ENCODE results near the gene PUSL1. TPM values are rescaled to one million over a fixed set of nuclear protein-coding genes. Genes with fewer than 3 reads are reported as not detected.

The PUSL1 gene
- total RNA-seq, 4 donors from 2014 or later: 42.3 to 62.1 (median 53.7) TPM

DNA sequence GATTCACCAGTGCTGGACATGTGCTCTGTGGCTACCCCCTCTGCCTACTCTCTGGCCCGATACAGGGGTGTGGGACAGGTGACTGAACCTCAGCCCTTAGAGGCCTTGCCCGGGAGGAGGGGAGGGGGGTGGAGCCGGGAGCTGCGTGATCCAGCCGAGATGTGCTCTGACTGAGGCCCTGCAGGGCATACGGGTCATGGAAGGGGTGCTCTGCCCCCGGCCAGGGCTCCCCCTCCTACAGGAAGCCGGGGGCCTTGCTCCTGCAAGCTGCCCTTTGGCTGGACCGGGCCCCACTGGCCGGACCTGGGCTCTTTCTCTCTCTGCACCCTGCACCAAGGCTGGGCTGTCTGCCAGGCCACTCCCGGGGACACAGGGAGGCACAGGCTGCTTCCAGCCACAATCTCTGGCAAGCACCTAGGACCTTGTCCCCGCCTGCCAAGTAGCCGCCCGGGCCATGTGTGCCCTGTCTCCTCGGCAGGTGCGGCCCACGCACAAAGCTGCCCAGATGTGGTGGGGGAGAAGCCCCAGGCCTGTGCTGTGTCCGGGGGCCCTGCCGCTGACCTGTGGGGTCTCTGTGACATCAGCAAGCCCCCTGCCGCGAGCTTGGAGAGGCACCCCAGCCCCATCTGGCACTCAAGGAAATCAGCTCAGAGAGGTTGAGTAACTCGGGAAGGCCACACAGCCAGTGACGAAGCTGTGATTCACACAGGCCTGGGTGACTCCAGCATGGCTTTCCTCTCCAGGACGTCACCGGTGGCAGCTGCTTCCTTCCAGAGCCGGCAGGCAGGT, 26.7 kb upstream of the PUSL1 start:
- 48 to 50% methylated on average over 22 of the region's 26 CpGs for WGBS, 2 donors
- intact Hi-C loops (cut with DNase I; ENCODE audit: low total_unique reads): no loop called here
- H3K4me3 ChIP-seq (ENCODE audit: low read depth, poor library complexity, severe bottlenecking): no peak overlapping the region
- no peak for TF ChIP-seq POLR2A (IDR thresholded peaks at IDR 0.05)
- TF ChIP-seq, protein P1, sequence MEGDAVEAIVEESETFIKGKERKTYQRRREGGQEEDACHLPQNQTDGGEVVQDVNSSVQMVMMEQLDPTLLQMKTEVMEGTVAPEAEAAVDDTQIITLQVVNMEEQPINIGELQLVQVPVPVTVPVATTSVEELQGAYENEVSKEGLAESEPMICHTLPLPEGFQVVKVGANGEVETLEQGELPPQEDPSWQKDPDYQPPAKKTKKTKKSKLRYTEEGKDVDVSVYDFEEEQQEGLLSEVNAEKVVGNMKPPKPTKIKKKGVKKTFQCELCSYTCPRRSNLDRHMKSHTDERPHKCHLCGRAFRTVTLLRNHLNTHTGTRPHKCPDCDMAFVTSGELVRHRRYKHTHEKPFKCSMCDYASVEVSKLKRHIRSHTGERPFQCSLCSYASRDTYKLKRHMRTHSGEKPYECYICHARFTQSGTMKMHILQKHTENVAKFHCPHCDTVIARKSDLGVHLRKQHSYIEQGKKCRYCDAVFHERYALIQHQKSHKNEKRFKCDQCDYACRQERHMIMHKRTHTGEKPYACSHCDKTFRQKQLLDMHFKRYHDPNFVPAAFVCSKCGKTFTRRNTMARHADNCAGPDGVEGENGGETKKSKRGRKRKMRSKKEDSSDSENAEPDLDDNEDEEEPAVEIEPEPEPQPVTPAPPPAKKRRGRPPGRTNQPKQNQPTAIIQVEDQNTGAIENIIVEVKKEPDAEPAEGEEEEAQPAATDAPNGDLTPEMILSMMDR (IDR thresholded peaks at IDR 0.05): no peak
- DNase-seq (ENCODE audit: low spot score in 2 of 2): no peak

DNA sequence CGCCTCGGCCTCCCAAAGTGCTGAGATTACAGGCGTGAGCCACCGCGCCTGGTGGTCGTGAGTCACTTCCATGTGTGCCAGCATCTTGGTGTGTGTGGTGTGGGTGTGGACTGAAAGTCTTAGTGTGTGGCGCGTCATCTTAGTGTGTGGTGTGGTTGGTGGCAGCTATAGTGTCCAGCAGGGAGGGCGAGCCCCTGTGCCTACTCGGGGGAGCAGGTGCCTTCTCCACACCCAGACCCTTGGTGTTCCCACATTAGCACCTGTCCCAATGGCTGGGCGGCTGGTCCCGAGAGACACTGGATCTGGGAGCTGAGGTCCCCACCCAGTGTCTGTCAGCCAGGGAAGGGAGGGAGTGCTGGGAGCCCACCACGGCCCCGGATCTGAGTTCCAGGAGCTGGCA, 25.4 kb upstream of the PUSL1 start:
- intact Hi-C loops (cut with DNase I; ENCODE audit: low total_unique reads): no loop called here
- DNase-seq (ENCODE audit: low spot score in 2 of 2): no peak
- 69% methylated on average over 10 to 12 of the region's 14 CpGs for WGBS, 2 donors
- no peak overlapping the region for H3K4me3 ChIP-seq (ENCODE audit: low read depth, poor library complexity, severe bottlenecking)
- TF ChIP-seq, protein P1 (IDR thresholded peaks at IDR 0.05): no peak

DNA sequence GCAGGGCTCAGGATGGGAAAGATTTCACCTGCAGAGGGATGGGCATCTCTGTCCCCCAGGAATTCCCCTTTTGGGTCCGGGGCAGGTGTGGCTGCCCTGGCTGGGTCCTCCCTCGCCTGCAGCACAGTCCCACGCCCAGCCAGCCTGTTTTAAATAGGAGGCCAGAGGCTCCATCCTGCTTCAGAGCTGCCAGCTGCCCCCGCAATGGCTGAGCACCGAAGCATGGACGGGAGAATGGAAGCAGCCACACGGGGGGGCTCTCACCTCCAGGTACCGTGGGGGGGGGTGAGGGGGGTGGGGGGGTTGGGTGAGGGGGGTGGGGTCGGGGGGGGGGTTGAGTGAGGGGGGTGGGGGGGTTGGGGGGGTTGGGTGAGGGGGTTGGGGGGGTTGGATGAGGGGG, 24.6 kb upstream of the PUSL1 start:
- intact Hi-C loops (cut with DNase I; ENCODE audit: low total_unique reads): no loop called here
- TF ChIP-seq POLR2A (IDR thresholded peaks at IDR 0.05): no peak
- TF ChIP-seq, protein P1 (IDR thresholded peaks at IDR 0.05): no peak
- no peak for DNase-seq (ENCODE audit: low spot score in 2 of 2)
- H3K4me3 ChIP-seq (ENCODE audit: low read depth, poor library complexity, severe bottlenecking): no peak overlapping the region
- WGBS, 2 donors: 0 to 5% methylated on average over 4 to 6 of the region's 9 CpGs

DNA sequence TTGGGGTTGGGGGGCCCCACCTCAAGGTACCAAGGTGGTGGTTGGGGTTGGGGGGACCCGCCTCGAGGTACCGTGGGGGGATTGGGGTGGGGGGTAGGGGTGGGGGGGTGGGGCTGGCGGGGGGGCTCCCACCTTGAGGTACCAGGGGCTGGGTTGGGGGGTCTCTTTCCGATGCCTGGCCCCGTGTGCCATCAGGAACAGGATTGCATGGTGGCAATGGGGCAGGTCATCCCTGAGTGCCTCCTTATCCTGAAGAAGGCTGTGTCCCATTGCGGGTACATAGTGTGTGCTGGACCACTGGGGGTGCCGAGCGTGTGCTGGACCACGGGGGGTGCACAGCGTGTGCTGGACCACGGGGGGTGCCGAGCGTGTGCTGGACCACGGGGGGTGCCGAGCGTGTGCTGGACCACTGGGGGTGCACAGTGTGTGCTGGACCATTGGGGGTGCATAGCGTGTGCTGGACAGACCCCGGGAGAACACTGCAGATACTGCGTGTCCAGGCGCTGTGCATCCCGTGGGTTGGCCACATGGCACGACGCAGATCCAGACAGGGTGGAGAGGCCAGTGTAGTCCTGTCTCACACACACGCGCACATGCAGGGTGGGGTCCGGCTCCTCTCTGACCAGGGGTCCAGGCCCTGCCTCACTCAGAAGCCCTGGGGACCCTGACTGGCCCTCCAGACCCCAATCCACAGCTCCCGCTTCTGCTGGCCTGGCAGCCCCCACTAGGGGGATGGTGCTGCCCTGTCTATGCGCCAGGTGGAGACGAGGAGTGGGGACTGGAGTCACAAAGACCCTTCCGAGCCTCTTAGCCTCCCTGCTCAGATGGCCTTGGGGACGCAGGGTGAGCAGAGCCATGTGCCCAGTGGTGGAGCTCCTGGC, 23.9 kb upstream of the PUSL1 start:
- intact Hi-C loops (cut with DNase I; ENCODE audit: low total_unique reads): no loop called here
- TF ChIP-seq POLR2A (IDR thresholded peaks at IDR 0.05): no peak
- TF ChIP-seq, protein P1 (IDR thresholded peaks at IDR 0.05): no peak
- no peak overlapping the region for H3K4me3 ChIP-seq (ENCODE audit: low read depth, poor library complexity, severe bottlenecking)
- no peak for DNase-seq (ENCODE audit: low spot score in 2 of 2)
- WGBS, 2 donors: 72 to 77% methylated on average over 27 to 32 of the region's 32 CpGs

DNA sequence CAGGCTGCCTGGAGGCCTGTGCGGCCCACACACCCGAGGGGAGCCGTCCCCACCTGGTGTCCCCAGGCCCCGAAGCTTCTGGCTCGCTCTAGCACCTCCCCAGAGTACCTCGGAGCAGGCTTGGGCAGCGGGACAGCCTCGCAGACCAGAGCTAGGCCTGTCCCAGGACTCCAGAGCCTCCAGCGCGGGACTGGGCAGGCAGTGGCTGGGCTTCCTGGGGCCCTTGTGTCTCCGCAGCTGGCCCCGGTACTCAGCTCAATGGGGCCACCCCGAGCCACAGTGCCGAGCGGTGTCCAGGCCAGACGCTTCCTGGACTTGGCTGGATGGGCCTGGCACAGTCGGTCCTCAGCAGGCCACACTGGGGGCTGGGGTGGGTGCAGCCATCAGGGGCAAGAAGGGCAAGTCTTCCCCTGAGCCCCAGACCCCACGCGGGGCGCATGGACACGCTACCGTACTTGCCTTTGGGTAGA, 23.3 kb upstream of the PUSL1 start:
- no peak for DNase-seq (ENCODE audit: low spot score in 2 of 2)
- TF ChIP-seq POLR2A (IDR thresholded peaks at IDR 0.05): no peak
- TF ChIP-seq, protein P1 (IDR thresholded peaks at IDR 0.05): no peak
- no peak overlapping the region for H3K4me3 ChIP-seq (ENCODE audit: low read depth, poor library complexity, severe bottlenecking)
- intact Hi-C loops (cut with DNase I; ENCODE audit: low total_unique reads): no loop called here
- WGBS, 2 donors: 80 to 94% methylated on average over 13 to 18 of the region's 22 CpGs

Measured in lower leg skin (tissue), 4 donors.